ENCODE measurements around the gene RGPD3.
"Not testable (repeated sequence)": the region's sequence is repeated elsewhere in the genome, so short reads cannot be mapped to it uniquely, and the experiment has no call there.

RGPD3 gene

DNA sequence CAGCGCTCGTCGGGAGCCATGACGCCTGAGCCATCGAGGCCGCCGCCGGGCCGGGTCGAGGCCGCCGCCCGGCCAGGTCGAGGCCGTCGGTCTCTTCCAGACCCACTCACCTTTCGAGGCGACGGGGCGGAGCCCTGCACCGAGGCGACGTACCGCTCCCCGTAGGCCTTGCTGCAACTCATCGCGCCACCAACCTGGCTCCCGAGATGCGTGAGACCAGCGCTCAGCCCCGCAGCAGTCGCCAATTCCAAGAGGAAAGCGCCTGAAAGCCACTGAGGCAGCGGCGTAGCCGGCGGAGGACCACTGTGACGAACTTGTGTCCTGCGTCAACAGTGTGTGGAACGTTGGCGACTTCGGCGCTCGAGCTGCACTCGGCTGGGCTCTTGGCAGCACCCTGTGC lies at the start of gene RGPD3:
Gene RGPD3, minus strand, starts transcription at position 307 of the 400 bp plus-strand sequence. Its CDS starts 125 bp downstream, at position 182.
- DNase-seq (ENCODE audit: low spot score): not testable (repeated sequence)

DNA sequence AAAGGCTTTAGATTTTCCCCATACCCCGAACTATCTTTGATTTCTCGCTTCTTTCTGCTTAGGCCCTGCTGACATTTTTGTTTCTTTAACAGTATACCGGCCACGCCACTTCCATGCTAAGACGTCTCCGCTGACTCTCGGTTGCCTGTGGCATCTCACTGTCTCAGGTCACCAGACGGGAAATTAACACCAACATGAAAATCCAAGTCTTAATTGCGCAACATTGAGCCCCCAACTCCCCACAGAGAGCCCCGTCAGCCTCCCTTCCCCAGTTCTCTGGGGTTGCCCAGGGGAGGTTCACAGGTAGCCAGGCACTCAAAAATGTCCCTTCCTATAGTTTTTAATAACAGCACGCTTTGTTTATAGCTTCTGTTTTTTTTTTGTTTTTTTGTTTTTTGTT lies 49.1 kb upstream of the RGPD3 start:
- no peak for DNase-seq (ENCODE audit: low spot score)

DNA sequence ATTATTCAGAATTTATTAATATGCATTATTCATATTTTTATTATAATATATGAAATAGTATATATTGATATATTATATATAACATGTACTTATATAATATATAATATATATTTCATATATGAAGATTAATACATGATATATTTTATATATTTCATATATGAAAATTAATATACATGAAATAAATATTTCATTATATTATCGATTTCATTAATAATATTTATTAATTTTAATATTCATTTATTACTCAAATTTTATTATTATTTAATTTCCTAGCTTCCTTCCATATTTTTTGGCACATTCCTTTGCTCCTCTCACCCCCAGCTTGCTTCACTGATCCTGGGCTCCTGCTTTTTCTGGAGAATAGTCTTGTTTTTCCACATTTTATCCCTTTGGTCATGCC lies 48.7 kb upstream of the RGPD3 start:
- DNase-seq (ENCODE audit: low spot score): no peak

DNA sequence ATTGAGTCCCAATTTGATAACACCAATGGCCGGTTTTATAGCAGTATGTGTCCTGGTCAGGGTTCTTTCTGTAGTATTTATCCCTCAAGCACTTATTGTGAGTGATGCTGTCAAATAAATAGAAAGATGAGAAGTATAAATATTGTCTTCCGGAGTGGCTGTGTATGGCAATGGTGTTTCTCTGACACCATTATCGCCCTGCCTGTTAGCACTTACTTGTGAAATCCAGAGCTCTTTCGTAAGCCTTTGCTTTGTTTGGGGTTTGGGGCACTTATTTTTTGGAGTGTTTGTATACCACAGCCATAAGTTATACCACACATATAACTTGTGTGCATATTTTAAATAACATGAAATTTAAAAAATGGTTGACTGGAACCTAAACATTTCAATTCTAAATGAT lies 48.2 kb upstream of the RGPD3 start:
- no peak for DNase-seq (ENCODE audit: low spot score)

DNA sequence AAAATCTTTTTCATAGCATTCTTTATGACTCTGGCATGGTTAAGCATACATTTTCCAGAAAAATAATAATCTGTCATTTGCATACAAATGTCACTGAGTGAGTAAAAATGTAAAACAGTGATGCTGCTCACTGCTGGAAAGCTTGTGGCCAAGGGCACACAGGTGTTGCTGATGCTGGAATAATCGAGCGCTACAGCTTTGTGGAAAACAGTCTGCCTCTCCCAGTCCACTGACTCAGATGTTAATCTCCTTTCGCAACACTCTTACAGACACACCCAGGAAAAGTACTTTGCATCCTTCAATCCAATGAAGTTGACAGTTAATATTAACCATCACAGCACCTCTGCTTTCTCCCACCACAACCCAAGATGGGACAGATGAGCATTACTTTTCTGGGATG lies 46.6 kb upstream of the RGPD3 start:
- not testable (repeated sequence) for DNase-seq (ENCODE audit: low spot score)

DNA sequence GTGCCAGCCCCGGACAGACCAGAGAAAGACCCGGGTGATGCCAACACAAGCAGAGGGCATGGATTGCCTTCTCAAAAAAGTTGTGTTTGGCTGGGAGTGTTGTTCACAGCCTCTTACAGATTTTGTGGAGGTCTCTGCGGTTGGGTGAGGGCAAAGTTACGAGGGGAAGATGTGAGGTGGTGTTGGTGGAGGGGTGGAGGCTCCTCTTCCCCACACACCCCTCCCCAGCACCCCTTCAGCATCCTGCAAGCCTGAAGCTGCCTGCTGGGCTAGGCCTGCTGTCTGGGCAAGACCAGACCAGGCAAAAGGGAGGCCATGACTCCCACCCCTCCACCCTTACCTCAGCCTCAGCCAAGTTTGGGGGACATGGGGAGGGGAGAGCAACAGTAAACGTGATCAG lies 45.2 kb upstream of the RGPD3 start:
- not testable (repeated sequence) for DNase-seq (ENCODE audit: low spot score)

DNA sequence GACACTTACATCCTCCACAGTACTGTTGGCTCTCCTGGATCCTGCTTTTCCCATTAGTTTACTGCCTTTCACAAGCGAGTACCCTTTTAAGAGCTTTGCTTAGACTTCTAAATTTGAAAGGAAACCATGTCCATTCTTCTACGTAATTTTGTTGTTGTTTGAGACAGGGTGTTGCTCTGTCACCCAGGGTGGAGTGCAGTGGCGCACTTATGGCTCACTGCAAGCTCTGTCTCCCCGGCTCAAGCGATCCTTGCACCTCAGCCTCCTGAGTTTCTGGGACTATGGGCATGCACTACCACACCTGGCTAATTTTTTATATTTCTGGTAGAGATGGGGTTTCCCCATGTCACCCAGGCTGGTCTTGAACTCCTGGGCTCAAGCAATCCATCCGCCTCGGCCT lies 43.7 kb upstream of the RGPD3 start:
- DNase-seq (ENCODE audit: low spot score): not testable (repeated sequence)

DNA sequence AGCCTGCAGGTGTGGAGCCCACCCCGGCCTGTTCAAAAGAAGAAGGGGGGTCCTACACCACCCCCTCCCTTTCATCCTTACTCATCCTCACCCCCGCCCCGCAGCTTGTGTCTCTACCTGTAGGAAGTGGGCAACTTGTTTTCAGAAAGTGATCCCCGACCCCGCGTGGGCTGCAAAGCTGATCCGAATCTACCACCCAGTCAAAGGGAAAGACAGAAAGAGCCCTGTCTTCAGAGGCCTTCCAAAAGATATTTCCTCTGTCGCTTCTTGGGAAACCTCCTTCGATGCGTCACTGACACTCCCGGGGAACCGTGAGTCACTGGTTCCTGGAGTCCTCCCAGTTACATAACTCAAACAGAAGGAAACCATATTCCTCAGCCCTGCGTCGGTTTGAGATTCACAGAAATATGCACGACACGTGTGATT lies 43.3 kb upstream of the RGPD3 start:
- not testable (repeated sequence) for DNase-seq (ENCODE audit: low spot score)

DNA sequence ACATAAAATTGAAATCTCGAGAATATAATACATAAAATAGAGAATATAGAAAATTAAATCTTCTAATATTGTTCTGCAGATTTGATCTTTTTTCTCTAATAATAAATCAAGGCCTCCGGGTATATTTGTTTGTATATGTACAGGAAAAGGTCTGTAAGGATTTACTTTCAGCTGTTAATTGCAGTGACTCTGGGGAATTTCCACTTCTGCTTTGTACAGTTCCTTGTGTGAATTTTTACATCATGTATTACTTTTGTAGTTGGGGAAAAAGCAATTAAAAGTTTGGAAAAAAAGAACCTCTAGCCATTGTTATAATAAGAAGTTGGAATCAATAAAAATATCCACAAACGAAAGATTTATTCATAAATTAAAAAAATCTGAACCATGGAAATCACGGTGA lies 42.6 kb upstream of the RGPD3 start:
- DNase-seq (ENCODE audit: low spot score): not testable (repeated sequence)

DNA sequence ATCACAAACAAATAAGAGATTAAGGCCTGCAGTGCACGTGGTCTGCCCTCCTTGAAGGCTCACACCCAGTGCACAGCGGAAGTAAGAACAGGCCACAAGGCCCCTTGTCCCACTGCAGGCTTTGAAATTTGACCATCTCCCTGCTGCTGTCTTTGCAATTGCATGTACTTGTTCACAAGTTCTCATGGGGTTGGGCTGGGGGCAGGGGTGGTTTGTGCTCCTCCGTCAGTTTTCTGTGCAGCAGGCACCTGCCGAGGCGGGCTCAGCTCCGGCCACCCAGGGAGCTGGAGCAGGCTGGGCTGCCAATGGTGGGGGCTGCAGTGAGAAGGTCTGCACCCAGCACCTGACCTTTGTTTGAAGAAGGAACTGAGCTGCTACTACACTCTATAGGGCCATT lies 41.2 kb upstream of the RGPD3 start:
- DNase-seq (ENCODE audit: low spot score): not testable (repeated sequence)

DNA sequence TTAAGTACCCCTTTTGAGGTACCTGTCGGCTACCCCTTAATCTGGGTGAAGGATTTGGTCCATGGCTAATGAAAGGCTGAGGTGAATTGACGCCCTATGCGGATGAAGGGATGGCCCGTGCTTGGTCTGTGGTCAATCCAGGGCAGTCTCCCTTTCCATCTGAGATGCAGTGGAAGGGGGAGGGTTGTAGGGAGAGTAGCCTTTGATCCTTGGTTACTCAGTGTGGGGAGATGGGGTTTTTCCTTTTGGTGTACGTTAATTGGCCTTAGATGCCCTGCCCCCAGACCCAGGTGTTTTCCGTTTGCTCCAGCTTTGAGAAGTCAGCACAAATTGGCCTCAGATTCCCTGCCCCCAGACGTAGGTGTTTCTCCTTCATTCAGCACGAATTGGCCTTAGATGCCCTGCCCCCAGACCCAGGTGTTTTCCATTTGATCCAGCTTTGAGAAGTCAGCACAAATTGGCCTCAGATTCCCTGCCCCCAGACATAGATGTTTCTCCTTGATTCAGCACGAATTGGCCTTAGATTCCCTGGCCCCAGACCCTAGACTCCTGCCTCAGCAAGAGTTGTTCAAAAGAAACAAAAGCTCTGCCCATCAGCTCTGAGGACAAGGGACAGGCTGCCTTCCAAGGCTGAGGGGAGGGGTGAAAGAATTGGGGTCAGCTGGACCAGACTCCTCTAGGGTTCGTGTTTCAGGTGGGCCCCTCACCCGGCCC lies 40.6 kb upstream of the RGPD3 start:
- DNase-seq (ENCODE audit: low spot score): not testable (repeated sequence)

DNA sequence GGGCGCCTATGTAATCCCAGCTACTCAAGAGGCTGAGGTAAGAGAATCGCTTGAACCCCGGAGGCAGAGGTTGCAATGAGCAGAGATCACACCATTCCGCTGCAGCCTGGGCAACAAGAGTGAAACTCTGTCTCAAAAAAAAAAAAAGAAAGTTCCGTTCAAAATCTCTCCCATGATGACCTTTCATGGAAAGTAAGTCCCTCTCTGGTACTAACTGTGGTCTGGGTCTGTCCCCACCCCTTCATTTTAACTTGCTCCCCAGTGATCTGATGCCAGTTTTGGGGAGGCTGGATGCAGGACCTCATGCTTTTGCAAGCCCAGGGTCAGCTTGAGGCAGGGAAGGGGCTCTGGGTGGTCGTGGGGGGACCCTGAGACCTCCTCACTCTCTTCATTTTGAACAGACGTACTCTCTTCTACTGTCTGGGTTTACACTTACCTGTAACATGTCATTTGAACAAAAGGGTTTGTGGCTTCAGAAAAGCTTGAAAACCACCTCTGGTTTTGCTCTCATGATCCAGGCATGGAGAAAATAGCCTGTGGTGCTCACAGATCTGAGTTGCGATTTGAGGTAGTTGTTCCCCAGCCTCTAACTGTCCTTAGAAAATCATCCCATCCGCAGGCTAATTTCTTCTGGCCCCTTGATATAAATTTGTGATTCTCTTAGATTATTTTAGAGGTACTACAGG lies 37.9 kb upstream of the RGPD3 start:
- not testable (repeated sequence) for DNase-seq (ENCODE audit: low spot score)

DNA sequence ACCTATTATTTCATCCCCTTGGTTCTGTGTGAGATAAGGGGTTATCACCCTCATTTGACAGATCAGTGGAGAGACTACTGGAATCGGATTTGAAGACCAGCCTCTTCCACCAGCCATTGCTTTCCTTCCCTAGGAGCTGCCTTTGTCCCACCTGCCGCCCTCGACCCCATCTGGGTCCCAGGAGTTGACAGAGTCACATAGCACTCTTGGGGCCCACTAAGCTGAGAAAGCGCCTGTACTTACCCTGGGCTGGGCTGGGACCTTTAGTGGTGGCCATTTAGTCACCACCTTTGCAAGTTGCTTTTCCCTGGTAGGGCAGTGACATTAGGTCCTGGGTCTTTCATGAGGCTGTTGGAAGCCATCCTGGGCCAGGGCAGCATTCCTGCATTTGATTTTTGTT lies 36.6 kb upstream of the RGPD3 start:
- not testable (repeated sequence) for DNase-seq (ENCODE audit: low spot score)

DNA sequence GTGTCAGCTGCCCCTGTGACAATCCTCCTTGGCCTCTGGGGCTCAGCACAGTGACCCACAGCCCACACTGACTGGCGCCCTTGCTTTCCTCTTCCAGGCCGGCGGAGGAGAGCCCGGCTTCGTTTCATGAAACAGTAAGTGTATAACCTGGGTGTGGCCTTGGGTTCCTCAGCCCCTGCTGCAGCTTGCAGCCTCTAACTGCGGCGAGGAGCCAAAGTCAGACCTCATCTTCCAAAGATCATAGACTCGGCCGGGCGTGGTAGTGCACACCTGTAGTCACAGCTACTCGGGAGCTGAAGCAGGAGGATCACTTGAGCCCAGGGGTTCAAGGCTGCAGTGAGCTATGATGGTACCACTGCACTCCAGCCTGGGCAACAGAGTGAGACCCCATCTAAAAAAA lies 36.0 kb upstream of the RGPD3 start:
- not testable (repeated sequence) for DNase-seq (ENCODE audit: low spot score)

DNA sequence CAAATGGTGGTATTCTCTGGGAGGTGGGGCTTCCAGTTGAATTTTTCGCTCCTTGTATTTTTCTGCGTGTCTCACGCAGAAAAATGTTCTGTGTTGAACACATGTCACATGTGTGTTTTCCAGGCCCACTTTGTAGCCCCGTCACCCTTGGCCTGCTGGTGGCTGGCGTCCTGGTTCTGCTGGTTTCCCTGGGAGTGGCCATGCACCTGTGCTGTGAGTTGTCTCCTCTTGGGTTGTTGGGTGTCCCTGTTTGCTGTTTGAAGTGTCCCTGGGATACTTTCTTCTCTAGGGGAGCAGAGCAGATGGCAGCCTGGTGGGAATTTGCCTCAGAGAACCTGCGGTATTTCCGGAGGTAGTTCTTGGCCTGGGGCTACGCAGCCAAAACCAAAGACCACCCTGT lies 34.1 kb upstream of the RGPD3 start:
- not testable (repeated sequence) for DNase-seq (ENCODE audit: low spot score)

DNA sequence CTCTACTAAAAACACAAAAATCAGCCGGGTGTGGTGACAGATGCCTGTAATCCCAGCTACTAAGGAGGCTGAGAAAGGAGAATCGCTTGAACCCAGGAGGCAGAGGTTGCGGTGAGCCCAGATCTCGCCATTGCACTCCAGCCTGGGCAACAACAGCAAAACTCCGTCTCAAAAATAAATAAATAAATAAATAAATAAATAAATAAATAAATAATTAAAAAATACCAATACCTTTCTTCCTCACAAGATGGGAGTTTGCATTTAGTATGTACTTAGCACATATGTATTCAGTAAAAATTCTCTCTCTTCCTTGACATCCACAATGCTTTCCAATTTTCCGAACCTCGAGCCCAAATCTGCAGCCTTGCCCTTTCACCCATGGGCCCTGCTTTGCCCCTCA lies 32.1 kb upstream of the RGPD3 start:
- not testable (repeated sequence) for DNase-seq (ENCODE audit: low spot score)

DNA sequence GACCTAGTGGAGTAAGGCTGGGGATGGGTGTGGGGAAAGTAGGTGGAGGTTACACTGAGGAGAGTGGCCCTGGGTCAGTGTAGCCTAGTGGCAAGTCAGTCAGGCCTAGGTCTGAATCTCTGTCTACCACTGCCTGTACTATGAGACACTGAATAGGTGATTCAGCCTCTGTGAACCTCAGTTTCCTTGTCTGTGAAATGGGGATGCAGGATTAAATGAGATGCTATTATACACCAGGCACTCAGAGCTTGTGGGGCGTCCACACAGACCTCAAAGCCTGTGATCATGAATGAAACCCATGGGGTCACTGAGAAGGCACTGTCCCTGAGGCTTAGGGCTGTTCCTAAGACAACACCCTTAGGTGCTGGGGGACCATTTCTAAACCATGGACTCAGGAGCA lies 30.3 kb upstream of the RGPD3 start:
- not testable (repeated sequence) for DNase-seq (ENCODE audit: low spot score)

DNA sequence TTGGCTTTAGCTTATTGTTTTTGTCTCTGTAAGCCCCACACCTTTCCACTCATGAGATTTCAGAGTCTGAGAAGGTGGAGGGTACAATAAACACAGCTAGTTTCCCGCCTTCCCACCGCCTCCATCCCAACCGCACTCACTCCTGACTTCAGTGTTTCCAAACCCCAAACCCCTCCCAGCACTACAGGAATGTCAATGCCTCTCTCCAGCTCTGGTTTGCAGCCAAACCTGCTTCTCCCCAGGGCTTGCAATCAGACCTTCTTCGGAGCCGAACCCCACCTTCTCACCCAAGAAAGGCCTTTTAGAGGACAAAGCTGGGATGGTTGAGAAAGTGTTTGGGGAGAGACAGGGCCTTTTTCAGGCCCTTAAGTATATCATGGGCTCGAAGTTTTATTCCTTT lies 24.7 kb upstream of the RGPD3 start:
- DNase-seq (ENCODE audit: low spot score): not testable (repeated sequence)

DNA sequence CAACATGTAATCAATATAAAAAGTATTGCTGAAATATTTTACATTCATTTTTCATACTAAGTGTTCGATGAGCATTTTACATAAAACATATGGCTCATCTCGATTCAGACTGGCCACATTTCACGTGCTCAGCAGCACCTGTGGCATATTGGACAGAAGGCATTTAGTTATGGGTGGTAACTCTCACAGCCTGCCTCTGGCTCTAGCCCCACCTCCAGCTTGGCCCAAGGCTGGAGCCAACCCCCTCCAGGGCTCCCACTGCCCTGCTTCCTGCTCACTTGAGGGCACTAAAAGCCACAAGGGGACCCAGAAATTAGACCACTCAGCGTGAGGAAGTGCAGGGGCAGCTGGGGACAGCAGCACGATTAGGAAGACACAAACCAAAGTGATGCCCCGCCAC lies 24.2 kb upstream of the RGPD3 start:
- not testable (repeated sequence) for DNase-seq (ENCODE audit: low spot score)

DNA sequence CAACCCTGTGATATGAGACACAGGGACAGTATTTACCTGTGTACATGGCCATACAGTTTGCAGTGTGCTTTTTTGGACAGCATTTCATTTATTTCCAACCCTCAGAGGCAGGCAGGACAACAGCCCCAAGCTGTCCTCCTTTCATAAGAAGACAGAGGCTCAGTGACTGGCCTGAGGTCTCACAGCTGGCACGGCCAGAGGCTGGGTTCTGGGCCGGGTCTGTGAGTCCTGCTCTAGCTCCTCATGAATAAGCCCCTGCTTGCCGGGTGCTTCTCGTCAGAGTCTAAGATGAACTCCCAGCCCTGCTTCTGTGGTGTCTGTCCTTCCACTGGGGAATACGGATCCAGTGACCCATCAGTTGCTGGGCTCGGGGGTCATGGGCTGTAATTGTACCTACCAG lies 21.5 kb upstream of the RGPD3 start:
- DNase-seq (ENCODE audit: low spot score): not testable (repeated sequence)

DNA sequence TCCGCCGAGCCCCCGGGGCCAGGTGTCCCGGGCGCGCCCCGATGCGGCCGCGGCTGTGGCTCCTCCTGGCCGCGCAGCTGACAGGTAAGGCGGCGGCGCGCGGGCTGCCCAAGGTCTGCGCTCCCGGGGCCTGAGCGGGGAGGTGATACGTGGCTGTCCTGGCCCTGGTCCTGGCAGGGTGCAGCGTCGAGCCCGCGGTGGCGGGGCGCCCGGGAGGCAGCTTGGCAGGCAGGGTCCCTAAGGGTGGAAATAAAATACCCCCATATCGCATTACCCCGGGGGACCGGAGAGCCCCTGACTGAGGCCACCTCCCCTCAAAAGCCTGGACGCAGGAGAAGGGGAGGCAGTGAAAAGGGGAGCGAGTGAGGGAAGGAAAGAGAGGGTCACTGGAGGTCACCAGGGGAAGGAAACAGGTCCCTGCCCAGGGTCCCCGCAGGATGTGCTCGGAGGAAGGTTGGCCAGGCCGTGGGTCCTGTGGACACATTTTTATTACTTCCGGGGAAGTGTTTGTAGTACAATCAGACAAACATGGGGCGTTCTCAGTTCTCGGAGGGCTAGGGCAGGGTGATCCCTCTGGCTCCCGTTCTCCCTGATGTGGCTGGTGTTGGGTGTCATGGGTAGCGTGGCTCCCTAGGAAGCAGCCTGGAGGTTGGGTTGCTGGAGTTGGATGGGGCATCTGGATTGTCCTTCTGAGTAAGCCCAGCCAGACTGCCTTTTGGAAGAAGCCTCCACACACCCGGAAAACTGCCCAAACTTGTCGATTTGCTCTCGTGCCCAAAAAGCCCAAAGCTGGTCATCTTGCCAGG lies 19.4 kb upstream of the RGPD3 start:
- not testable (repeated sequence) for DNase-seq (ENCODE audit: low spot score)

DNA sequence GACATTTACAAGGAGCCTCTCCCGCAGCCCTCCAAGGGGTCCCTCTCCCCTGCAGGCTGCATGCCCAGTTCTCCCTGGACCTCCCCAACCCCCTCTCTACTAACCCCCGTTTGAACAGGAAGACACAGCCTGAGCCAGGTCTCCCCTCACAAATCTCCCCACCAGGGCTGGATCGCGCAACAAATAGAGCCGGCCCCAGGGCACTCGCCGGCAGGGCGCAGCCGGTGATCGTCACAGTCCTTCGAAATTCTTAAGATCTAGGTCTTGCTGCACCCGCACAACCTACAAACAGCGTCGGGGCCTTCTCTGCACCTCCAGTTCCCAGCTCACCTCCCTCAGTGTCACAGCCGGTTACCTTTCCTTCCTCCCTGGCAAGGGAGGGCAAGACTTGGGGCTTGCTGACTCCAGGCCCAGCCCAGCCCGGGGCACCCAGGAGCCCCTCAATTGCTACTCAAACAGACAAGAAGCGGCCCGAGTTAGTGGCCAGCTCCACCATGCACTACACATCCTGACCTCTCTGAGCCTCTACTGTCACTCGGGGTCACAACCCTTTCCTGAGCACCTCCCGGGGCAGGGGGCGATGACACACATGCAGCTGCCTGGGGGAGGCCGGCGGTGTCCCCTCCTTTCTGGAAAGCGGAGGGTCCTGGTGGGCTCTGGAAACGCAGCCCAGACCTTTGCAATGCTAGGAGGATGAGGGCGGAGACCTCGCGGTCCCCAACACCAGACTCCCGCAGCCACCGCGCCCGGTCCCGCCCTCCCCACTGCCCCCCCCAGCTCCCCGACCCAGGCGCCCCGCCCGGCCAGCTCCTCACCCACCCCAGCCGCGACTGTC lies 18.6 kb upstream of the RGPD3 start, which contains the start of gene CD8B2:
Gene CD8B2, plus strand, starts transcription at position 814 of the 835 bp plus-strand sequence. CDS start 63 bp downstream, outside the sequence.
- DNase-seq (ENCODE audit: low spot score): not testable (repeated sequence)
